ENCODE results near the gene LDLRAD2.

- TF ChIP-seq, protein P1, sequence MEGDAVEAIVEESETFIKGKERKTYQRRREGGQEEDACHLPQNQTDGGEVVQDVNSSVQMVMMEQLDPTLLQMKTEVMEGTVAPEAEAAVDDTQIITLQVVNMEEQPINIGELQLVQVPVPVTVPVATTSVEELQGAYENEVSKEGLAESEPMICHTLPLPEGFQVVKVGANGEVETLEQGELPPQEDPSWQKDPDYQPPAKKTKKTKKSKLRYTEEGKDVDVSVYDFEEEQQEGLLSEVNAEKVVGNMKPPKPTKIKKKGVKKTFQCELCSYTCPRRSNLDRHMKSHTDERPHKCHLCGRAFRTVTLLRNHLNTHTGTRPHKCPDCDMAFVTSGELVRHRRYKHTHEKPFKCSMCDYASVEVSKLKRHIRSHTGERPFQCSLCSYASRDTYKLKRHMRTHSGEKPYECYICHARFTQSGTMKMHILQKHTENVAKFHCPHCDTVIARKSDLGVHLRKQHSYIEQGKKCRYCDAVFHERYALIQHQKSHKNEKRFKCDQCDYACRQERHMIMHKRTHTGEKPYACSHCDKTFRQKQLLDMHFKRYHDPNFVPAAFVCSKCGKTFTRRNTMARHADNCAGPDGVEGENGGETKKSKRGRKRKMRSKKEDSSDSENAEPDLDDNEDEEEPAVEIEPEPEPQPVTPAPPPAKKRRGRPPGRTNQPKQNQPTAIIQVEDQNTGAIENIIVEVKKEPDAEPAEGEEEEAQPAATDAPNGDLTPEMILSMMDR (IDR thresholded peaks at IDR 0.05; ENCODE audit: low read depth, low read length, missing input control), result no peak
- TF ChIP-seq NR2F2 (IDR thresholded peaks at IDR 0.05) (no peak), EGR1 (IDR thresholded peaks at IDR 0.05; ENCODE audit: low read depth in 2 of 2) (no peak), RAD21 (IDR thresholded peaks at IDR 0.05) (no peak), MAX (IDR thresholded peaks at IDR 0.05) (no peak)
- TF ChIP-seq, protein P2, sequence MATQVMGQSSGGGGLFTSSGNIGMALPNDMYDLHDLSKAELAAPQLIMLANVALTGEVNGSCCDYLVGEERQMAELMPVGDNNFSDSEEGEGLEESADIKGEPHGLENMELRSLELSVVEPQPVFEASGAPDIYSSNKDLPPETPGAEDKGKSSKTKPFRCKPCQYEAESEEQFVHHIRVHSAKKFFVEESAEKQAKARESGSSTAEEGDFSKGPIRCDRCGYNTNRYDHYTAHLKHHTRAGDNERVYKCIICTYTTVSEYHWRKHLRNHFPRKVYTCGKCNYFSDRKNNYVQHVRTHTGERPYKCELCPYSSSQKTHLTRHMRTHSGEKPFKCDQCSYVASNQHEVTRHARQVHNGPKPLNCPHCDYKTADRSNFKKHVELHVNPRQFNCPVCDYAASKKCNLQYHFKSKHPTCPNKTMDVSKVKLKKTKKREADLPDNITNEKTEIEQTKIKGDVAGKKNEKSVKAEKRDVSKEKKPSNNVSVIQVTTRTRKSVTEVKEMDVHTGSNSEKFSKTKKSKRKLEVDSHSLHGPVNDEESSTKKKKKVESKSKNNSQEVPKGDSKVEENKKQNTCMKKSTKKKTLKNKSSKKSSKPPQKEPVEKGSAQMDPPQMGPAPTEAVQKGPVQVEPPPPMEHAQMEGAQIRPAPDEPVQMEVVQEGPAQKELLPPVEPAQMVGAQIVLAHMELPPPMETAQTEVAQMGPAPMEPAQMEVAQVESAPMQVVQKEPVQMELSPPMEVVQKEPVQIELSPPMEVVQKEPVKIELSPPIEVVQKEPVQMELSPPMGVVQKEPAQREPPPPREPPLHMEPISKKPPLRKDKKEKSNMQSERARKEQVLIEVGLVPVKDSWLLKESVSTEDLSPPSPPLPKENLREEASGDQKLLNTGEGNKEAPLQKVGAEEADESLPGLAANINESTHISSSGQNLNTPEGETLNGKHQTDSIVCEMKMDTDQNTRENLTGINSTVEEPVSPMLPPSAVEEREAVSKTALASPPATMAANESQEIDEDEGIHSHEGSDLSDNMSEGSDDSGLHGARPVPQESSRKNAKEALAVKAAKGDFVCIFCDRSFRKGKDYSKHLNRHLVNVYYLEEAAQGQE (IDR thresholded peaks at IDR 0.05), result no peak
These were observed 28.9 kb downstream of the LDLRAD2 start for GRCh38 chr1:21840981-21841380.
